Measurements from ENCODE around the gene APOA4.
"Not testable (repeated sequence)": the region's sequence is repeated elsewhere in the genome, so short reads cannot be mapped to it uniquely, and the experiment has no call there.

APOA4 gene

GRCh38 chr11:116847612-116848011, 24.5 kb upstream of the APOA4 start:
- DNase-seq (ENCODE audit: low spot score) = no peak

DNA sequence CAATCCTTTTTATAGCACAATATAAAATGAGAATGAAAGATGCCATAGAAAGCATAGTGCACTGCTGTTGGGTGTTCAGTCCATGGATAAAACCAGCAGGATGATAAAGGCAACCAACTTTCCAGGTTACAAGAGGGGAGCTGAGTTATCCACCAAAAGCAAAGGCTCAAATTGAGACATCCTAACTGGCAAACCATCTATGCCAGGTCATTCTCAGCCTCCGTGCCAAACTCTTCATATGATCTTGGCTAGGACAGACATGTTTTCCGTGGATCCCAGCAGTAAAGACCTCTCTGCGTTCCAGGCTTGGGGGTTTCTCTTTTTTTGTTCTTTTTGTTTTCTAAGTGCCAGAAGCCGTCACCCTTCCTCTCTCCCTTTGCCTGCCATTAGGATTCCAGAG, 21.6 kb upstream of the APOA4 start:
- no peak for DNase-seq (ENCODE audit: low spot score)

- DNase-seq (ENCODE audit: low spot score) = no peak
Observed at GRCh38 chr11:116843661-116844060, 20.6 kb upstream of the APOA4 start.

DNA sequence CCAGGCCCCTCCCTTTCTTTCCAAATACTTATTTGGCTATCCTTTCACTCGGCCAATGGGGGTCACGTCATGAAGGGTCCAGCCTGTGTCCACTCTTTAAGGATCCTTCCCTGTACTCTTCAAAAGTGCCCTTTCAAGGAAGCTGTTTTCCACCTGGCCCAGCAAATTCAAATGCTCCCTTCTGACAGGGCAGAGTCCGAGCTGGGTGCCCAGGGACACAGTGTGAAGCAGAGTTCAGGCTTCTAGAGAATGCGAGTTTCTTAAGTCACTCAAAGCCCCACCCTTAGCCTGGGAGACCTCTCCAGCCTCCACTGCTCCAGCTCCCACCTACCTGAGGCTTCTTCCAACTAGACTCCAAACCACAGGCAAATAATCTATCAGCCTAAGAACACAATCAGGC, 19.8 kb upstream of the APOA4 start:
- no peak for DNase-seq (ENCODE audit: low spot score)

DNA sequence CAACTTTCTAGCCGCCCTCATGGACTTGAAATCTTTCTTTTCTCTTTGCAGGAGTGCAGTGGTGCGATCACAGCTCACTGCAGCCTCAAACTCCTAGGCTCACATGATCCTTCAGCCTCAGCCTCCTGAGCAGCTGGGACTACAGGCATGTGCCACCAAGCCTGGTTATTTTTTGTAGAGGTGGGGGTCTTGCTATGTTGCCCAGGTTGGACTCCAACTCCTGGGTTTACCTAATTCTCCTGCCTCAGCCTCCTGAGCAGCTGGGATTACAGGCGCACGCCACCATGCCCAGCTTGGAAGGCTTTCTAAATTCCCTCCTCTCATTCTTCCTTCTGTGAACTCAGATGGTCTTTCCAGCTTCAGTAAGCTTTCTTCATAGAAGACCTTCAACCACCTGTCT, 19.0 kb upstream of the APOA4 start:
- no peak for DNase-seq (ENCODE audit: low spot score)

DNA sequence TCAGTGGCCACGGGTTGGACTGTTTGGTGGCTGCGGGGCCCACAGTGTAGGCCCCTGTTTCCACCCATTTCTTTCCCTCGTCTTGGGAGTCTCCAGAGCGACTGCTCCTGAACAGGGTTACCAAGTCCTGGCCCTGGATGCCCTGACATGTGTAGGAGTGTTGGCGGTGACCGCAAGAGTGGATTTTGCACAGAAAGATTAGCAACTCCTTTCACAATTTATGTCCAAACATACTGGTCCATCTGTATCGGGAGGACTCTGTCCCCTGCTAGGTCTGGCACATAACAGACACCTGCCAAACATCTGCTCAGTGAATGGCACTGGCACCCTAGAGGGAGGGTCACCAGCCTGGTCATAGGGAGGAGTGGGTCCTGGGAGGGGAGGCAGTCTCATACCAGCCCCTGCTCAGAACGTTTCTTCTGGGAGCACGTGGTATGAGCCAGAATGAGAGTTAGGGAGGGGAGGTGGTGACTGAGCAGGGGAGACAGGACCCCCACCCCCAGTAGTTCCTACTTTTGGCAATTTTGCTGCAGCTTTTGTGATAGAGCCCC, 17.7 kb upstream of the APOA4 start:
- no peak for DNase-seq (ENCODE audit: low spot score)

DNA sequence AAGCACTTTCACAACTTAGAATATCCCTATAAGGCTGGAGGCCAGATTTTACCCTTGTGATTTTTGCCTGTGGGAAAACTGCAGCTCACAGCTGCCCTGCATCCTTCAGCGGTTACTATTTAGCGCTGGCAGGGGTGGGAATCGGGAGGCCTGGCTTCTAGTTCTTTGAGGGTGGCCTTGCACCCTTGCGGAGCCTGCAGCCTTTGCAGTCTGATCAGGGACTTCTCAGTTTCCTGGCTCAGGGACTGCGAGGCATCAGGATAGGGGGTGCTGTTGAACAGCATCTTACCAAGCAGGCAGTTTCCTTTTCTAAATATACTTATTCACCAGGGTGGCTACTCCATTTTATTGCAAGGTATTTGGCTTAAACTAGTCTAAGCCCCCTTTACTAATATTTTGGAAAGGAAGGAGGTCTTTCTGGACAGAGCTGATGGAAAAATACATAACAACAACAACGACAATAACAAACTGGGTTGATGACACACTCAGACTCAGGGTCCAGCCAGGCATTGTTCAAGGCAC, 17.2 kb upstream of the APOA4 start:
- DNase-seq (ENCODE audit: low spot score) = no peak

GRCh38 chr11:116838321-116839084, 15.4 kb upstream of the APOA4 start:
- DNase-seq (ENCODE audit: low spot score) = no peak

- no peak for DNase-seq (ENCODE audit: low spot score)
Observed at GRCh38 chr11:116837231-116838091, 14.4 kb upstream of the APOA4 start, which contains the start of gene APOA1. APOA1 (minus strand) TSS chr11:116837622; CDS start chr11:116837387, 235 bp downstream.

DNA sequence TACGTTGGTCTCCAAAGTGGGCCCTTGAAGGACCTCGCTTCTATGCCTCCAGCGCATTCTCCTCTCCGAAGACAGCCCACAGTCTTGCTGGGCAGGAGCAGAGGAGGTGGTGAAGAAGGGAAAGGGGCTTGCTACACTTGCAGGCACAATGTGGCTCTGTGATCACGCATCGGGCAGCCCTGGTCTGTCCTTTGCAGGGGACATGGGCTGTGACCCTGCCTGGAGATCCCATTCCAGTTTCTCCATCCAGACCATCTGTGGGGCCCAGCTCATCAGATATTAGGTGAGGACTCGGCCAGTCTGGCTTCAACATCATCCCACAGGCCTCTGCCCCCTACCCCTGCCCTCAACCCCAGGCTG, 13.5 kb upstream of the APOA4 start:
- no peak for DNase-seq (ENCODE audit: low spot score)

- peak; percentile 85 for DNase-seq (ENCODE audit: low spot score)
Observed at GRCh38 chr11:116835791-116836631, 12.9 kb upstream of the APOA4 start.

DNA sequence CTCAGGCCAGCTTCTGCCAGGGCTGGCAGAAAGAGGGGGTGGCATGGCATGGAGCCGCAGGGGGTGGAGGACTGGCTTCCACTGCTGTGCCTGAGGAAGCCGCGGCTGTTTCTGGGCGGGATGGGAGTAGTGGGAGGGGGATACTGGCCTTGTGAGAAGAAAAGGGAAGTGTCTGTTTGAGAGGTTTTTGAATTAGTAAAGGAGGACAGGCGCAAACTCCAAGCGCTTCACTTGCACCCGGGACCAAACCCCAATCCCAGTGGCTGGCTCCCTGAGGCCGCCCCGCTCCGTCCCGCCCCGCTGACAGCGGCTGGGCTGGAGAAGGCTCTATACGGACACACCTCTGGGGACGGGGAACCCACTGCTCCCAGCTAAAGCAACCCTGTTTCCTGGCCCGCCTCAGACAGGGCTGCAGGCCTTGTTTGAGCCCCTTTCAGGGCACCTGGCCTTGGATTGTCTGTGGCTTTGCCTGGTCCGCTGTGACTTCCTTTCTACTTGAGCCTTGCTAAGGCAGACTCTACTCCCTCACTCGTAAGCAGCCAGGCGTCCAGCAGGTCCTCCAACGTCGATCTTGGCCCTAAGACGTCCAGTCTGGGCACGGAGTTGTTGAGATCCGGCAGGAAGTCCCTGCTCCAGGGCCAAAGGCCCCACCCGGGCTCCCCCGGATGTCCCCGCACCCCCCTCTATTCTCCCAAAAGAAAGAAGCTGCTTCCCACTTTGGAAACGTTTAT, 12.1 kb upstream of the APOA4 start:
- DNase-seq (ENCODE audit: low spot score) = no peak

DNA sequence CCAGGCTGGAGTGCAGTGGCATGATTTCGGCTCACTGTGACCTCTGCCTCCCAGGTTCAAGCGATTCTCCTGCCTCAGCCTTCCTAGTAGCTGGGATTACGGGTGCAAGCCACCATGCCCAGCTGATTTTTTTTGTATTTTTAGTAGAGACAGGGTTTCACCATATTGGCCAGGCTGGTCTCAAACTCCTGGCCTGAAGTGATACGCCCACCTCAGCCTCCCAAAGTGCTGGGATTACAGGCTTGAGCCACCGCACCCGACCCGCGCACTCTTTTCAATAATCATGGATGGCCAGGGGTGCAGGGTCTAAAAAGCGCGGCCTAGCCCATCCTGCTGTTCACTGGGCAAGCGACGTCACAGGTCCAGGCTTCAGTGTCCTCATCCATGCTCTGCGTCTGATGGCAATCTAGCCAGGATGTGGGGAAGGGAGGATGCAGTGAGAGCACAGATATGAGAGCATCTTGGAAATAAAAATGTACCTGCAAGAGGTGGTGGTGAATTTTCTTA, 11.5 kb upstream of the APOA4 start:
- not testable (repeated sequence) for DNase-seq (ENCODE audit: low spot score)

DNA sequence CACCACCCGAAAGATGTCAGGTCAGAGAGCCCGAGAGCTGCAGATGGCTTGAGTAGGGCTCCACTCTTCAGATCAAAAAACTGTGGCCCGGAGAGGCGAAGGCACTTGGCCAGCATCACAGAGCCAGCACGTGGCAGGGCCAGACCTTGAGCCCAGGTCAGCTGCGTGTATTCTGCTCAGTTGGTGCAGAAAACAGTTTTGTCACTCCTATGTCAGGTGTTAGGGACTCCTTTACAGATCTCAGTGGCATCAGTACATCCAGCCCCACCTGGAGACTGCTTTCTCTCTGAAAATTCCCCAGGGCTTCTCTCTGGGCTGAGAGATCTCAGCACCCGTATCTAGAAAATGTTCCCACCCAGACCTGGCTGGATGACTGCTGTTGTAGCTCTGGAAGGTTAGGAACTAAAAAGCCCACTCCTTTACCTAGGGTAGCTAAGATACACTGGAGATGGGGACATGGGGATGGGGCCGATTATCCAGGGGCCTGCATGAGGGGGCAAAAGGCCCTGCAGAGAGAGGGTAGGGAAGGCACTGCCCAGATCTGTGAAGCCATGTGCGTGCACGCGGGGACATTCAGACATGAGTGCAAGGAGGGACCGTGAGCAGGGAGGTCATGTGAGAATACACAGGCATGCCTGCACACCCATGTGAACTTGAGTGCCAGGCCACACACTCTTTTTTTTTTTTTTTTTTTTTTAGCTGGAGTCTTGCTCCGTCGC, 10.9 kb upstream of the APOA4 start:
- no peak for DNase-seq (ENCODE audit: low spot score)

GRCh38 chr11:116833491-116833815, 10.3 kb upstream of the APOA4 start:
- DNase-seq (ENCODE audit: low spot score) = no peak

GRCh38 chr11:116832350-116833290, 9.5 kb upstream of the APOA4 start:
- no peak for DNase-seq (ENCODE audit: low spot score)

- no peak for DNase-seq (ENCODE audit: low spot score)
Observed at GRCh38 chr11:116831790-116832349, 8.8 kb upstream of the APOA4 start.

- no peak for DNase-seq (ENCODE audit: low spot score)
Observed at GRCh38 chr11:116830184-116830912, 7.2 kb upstream of the APOA4 start.
